ENCODE data around the gene COL2A1.

COL2A1 gene

GRCh38 chr12:47989666-47990065, 14.6 kb downstream of the COL2A1 start:
- DNase-seq (ENCODE audit: low spot score): no peak

GRCh38 chr12:47989023-47989417, 15.3 kb downstream of the COL2A1 start:
- no peak for DNase-seq (ENCODE audit: low spot score)

- peak; percentile 52 for DNase-seq (ENCODE audit: low spot score)
These were observed 15.9 kb downstream of the COL2A1 start for GRCh38 chr12:47988073-47989022.

- peak; percentile 50 for DNase-seq (ENCODE audit: low spot score)
These were observed 16.7 kb downstream of the COL2A1 start for GRCh38 chr12:47987411-47988072.

GRCh38 chr12:47986832-47987231, 17.4 kb downstream of the COL2A1 start:
- no peak for DNase-seq (ENCODE audit: low spot score)

GRCh38 chr12:47986291-47986660, 18.0 kb downstream of the COL2A1 start:
- DNase-seq (ENCODE audit: low spot score): no peak

GRCh38 chr12:47985596-47986290, 18.5 kb downstream of the COL2A1 start:
- no peak for DNase-seq (ENCODE audit: low spot score)

- DNase-seq (ENCODE audit: low spot score): no peak
These were observed 19.9 kb downstream of the COL2A1 start for GRCh38 chr12:47984331-47984801.

GRCh38 chr12:47983541-47984115, 20.6 kb downstream of the COL2A1 start:
- no peak for DNase-seq (ENCODE audit: low spot score)

- no peak for DNase-seq (ENCODE audit: low spot score)
These were observed 21.5 kb downstream of the COL2A1 start for GRCh38 chr12:47982770-47983169.

- DNase-seq (ENCODE audit: low spot score): no peak
These were observed 22.0 kb downstream of the COL2A1 start for GRCh38 chr12:47982311-47982710.

GRCh38 chr12:47981496-47982260, 22.6 kb downstream of the COL2A1 start:
- DNase-seq (ENCODE audit: low spot score): no peak

- no peak for DNase-seq (ENCODE audit: low spot score)
These were observed 23.3 kb downstream of the COL2A1 start for GRCh38 chr12:47980779-47981495.

GRCh38 chr12:47980197-47980596, 24.1 kb downstream of the COL2A1 start:
- no peak for DNase-seq (ENCODE audit: low spot score)

GRCh38 chr12:47979686-47980085, 24.6 kb downstream of the COL2A1 start:
- DNase-seq (ENCODE audit: low spot score): no peak

- DNase-seq (ENCODE audit: low spot score): no peak
These were observed 25.1 kb downstream of the COL2A1 start for GRCh38 chr12:47979166-47979565.

- DNase-seq (ENCODE audit: low spot score): no peak
These were observed 25.7 kb downstream of the COL2A1 start for GRCh38 chr12:47978598-47978873.

GRCh38 chr12:47977772-47978597, 26.3 kb downstream of the COL2A1 start:
- no peak for DNase-seq (ENCODE audit: low spot score)

- DNase-seq (ENCODE audit: low spot score): no peak
These were observed 27.1 kb downstream of the COL2A1 start for GRCh38 chr12:47977046-47977771.

All from AG20443 (cell line).